ENCODE results near the gene NOP9. TPM values are rescaled to one million over a fixed set of nuclear protein-coding genes. Genes with fewer than 3 reads are reported as not detected.

The NOP9 gene
- total and polyA plus RNA-seq, 9 of the 15 experiments (the other 6 are each of a cell fraction or from before 2014, with no cell fraction given) = 1.0 to 27.9 (median 15.1) TPM

DNA sequence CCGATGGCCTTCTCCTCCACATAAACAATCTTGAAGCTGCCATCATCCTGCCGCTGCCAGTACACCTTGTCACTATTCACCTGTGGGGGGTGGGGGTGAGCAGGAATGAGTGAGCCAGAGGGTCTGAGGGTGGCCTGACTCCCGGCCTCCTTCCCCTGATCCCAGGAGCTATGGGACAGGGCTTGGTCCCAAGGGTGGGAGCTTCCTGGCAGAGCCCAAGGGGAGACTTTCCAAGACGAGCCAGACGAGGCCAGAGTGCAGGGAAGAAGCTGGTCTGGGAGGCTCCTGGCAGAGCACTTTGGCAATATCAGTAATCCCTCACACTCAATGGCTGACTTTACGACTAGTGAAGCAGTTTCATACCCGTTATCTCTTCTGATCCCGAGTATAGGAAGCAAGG lies 44.2 kb upstream of the NOP9 start:
- no peak for ATAC-seq
- H3K27ac ChIP-seq (ENCODE audit: extremely low read depth, low read depth, low read length) = peak overlapping the region; percentile 62
- H3K9me1 ChIP-seq (ENCODE audit: control insufficient read depth, insufficient read depth, low read length) = no peaks in the 10 kb centered on the region
- H4K20me1 ChIP-seq (replicated peaks; ENCODE audit: control insufficient read depth, insufficient read depth, low read length) = no peaks in the 10 kb centered on the region
- no peak for TF ChIP-seq POLR3A (IDR thresholded peaks at IDR 0.05; ENCODE audit: borderline replicate concordance, extremely low read depth, insufficient read depth, insufficient read length)
- no peak for TF ChIP-seq CTBP1 (IDR thresholded peaks at IDR 0.05; ENCODE audit: borderline replicate concordance)
- no peak for TF ChIP-seq GABPB2 (CRISPR knock-in tag; conservative IDR thresholded peaks at IDR 0.05)
- TF ChIP-seq KDM5B (IDR thresholded peaks at IDR 0.05; ENCODE audit: insufficient replicate concordance, low read depth, low read length) = no peak
- TF ChIP-seq, protein P1, sequence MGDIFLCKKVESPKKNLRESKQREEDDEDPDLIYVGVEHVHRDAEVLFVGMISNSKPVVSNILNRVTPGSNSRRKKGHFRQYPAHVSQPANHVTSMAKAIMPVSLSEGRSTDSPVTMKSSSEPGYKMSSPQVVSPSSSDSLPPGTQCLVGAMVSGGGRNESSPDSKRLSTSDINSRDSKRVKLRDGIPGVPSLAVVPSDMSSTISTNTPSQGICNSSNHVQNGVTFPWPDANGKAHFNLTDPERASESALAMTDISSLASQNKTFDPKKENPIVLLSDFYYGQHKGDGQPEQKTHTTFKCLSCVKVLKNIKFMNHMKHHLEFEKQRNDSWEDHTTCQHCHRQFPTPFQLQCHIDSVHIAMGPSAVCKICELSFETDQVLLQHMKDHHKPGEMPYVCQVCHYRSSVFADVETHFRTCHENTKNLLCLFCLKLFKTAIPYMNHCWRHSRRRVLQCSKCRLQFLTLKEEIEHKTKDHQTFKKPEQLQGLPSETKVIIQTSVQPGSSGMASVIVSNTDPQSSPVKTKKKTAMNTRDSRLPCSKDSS (IDR thresholded peaks at IDR 0.05; ENCODE audit: low read depth, partially characterized antibody) = no peak
- TF ChIP-seq SP1 (CRISPR knock-in tag; IDR thresholded peaks at IDR 0.05) = no peak
- no peak for TF ChIP-seq SNRNP70 (optimal IDR thresholded peaks at IDR 0.05; ENCODE audit: low read depth, low read length)
- no peak for TF ChIP-seq FOXM1 (IDR thresholded peaks at IDR 0.05; ENCODE audit: low read depth)
- no peak for TF ChIP-seq FOXM1 (CRISPR knock-in tag; IDR thresholded peaks at IDR 0.05; ENCODE audit: low read depth)
- no peak for TF ChIP-seq KAT8 (IDR thresholded peaks at IDR 0.05; ENCODE audit: low read depth)
- TF ChIP-seq POLR2H (tag; IDR thresholded peaks at IDR 0.05; ENCODE audit: low read depth) = no peak
- H3K79me2 ChIP-seq (ENCODE audit: control insufficient read depth, insufficient read depth, low read length) = no peaks in the 10 kb centered on the region
- H2AFZ ChIP-seq (ENCODE audit: low read depth, low read length) = peak overlapping the region; percentile 82
- intact Hi-C loops (cut with micrococcal nuclease) (no loop called here), in situ Hi-C loops (cut with MboI) (no loop called here)
- H3K4me2 ChIP-seq (ENCODE audit: insufficient read depth, low read length) = peak overlapping the region; percentile 67; the same call in 1 of the 2 replicates
- CTCF ChIA-PET (ENCODE audit: low intra/inter-chr PET ratio) = no interaction called here
- peak; percentile 6 for FAIRE-seq
- no peaks in the 10 kb centered on the region for H3K9me3 ChIP-seq (replicated peaks; ENCODE audit: control insufficient read depth, insufficient read depth, low read depth, low read length)
- POLR2A ChIA-PET = interaction anchor here (0.6 to 1.6 kb wide), 3 partner anchors 12 to 44 kb away, joined by 3 to 5 read pairs (median 3); partner anchors contain the start of genes DHRS1 and NOP9
- peaks cover 22 to 46% of the 10 kb centered on the region in 2 experiments; a peak in 4 of 5 replicates for H3K4me1 ChIP-seq (replicated peaks in 1 of 2; ENCODE audit: control insufficient read depth in 2 of 2, insufficient read depth in 2 of 2, low read length in 2 of 2)
- no TSS peak for BruUV-seq (replicated peaks)
- H3K4me3 ChIP-seq = no peak overlapping the region
- H3K27me3 ChIP-seq (ENCODE audit: control insufficient read depth in 2 of 2, insufficient read depth in 2 of 2, low read length in 2 of 2) = no peaks in the 10 kb centered on the region
- no peaks in the 10 kb centered on the region; the same call in 1 of the 3 replicates for H3K36me3 ChIP-seq (ENCODE audit: control insufficient read depth, insufficient read depth, low read length)
- WGBS (ENCODE audit: insufficient coverage, low coverage, missing lambda C conversion rate) = 42% methylated on average over 4 of the region's 8 CpGs
- peak overlapping the region; percentile 13 to 44; a peak in 1 of 4 replicates for H3K9ac ChIP-seq (ENCODE audit: insufficient read depth in 1 of 2, low read depth in 2 of 2, low read length in 2 of 2)
- no peak for DNase-seq (ENCODE audit: extremely low read depth in 1 of 4, low spot score in 3 of 4)
